Loucy (cell line): ENCODE data around the gene MCM5.

Experiments used
- H2AFZ ChIP-seq: fragments of 200-600 bp; sonication (generic); 2 replicates; pipeline ENCODE4 v1.6.0; 2016; ENCODE audit warnings: antibody characterized with exemption, mild to moderate bottlenecking, low read length, moderate library complexity
- H3F3A ChIP-seq: fragments of 200-600 bp; 2 replicates; pipeline ENCODE4 v1.6.0; 2016; ENCODE audit warnings: antibody characterized with exemption, low read depth, mild to moderate bottlenecking
- H3K27me3 ChIP-seq: fragments of 200-600 bp; sonication (generic); 2 replicates; pipeline ENCODE4 v1.6.1; 2014; ENCODE audit warnings: low read length, mild to moderate bottlenecking; ENCODE audit not compliant: insufficient read depth, poor library complexity, severe bottlenecking
- H3K36me3 ChIP-seq: fragments of 200-600 bp; sonication (generic); 2 replicates; pipeline ENCODE4 v1.6.1; 2016; ENCODE audit warnings: low read length; ENCODE audit not compliant: insufficient read depth
- H3K4me1 ChIP-seq: fragments of 200-600 bp; sonication (generic); 2 replicates; pipeline ENCODE4 v1.5.1; 2014; ENCODE audit warnings: low read length, mild to moderate bottlenecking; ENCODE audit not compliant: insufficient read depth, poor library complexity, severe bottlenecking
- H3K4me2 ChIP-seq: fragments of 200-600 bp; sonication (generic); 2 replicates; pipeline ENCODE4 v1.6.0; 2014; ENCODE audit warnings: antibody characterized with exemption, low read length, low read depth, mild to moderate bottlenecking; ENCODE audit not compliant: poor library complexity, severe bottlenecking
- H3K4me3 ChIP-seq: fragments of 200-600 bp; sonication (generic); 2 replicates; pipeline ENCODE4 v1.5.1; 2014; ENCODE audit warnings: low read length, mild to moderate bottlenecking, mixed read lengths; ENCODE audit not compliant: poor library complexity, severe bottlenecking
- H3K79me2 ChIP-seq: fragments of 200-600 bp; sonication (generic); 2 replicates; pipeline ENCODE4 v1.6.1; 2014; ENCODE audit warnings: low read length; ENCODE audit not compliant: insufficient read depth
- H3K9ac ChIP-seq: fragments of 200-600 bp; sonication (generic); 2 replicates; pipeline ENCODE4 v1.6.0; 2014; ENCODE audit warnings: mild to moderate bottlenecking, low read depth, low read length, moderate library complexity; ENCODE audit not compliant: poor library complexity, severe bottlenecking
- H3K9me2 ChIP-seq: fragments of 200-600 bp; sonication (generic); replicated peaks from 2 replicates; pipeline ENCODE4 v1.6.1; 2016; ENCODE audit warnings: low read depth, low read length, mixed read lengths
- H3K9me3 ChIP-seq: fragments of 200-600 bp; sonication (generic); 2 replicates; pipeline ENCODE4 v1.6.1; 2014; ENCODE audit warnings: mild to moderate bottlenecking, antibody characterized with exemption, low read length, low read depth; ENCODE audit not compliant: insufficient read depth
- H4K20me1 ChIP-seq: fragments of 200-600 bp; sonication (generic); 2 replicates; pipeline ENCODE4 v1.6.0; 2014; ENCODE audit warnings: antibody characterized with exemption, low read length, mild to moderate bottlenecking; ENCODE audit not compliant: insufficient read depth, poor library complexity, severe bottlenecking
- CTCF ChIP-seq: fragments of 200-600 bp; sonication (generic); conservative IDR thresholded peaks from 2 replicates; pipeline ENCODE4 v1.5.1; 2014; ENCODE audit warnings: mild to moderate bottlenecking, antibody characterized with exemption, low read length
- EZH2phosphoT487 ChIP-seq: fragments of 200-600 bp; IDR thresholded peaks from 2 replicates; pipeline ENCODE4 v1.6.1; 2018; ENCODE audit warnings: antibody characterized with exemption, mild to moderate bottlenecking, moderate library complexity, borderline replicate concordance

Gene MCM5

GRCh38 chr22:35425546-35425945 is 25.6 kb downstream of the MCM5 start:
- H3K4me2 ChIP-seq, result no peak overlapping the region
- H3K36me3 ChIP-seq, result peaks cover 66% of the 10 kb centered on the region; the same call in 1 of the 2 replicates
- H3F3A ChIP-seq, result no peaks in the 10 kb centered on the region

GRCh38 chr22:35425971-35426800 is 26.2 kb downstream of the MCM5 start:
- Histone ChIP-seq H3K36me3 (peaks cover 60% of the 10 kb centered on the region; the same call in 1 of the 2 replicates), H4K20me1 (peaks cover 3% of the 10 kb centered on the region), H3K4me3 (no peak overlapping the region), H3K9me2 (no peaks in the 10 kb centered on the region), H3K27me3 (no peaks in the 10 kb centered on the region), H3K4me1 (no peaks in the 10 kb centered on the region), H2AFZ (no peak overlapping the region), H3K4me2 (no peak overlapping the region), H3F3A (no peaks in the 10 kb centered on the region), H3K9me3 (no peaks in the 10 kb centered on the region), H3K9ac (no peak overlapping the region), H3K79me2 (no peaks in the 10 kb centered on the region)
- TF ChIP-seq CTCF (no peak), EZH2phosphoT487 (no peak)

More at GRCh38 chr22:35425546-35425945, 25.6 kb downstream of the MCM5 start:
- Histone ChIP-seq H3K9ac (no peak overlapping the region), H3K4me1 (no peaks in the 10 kb centered on the region), H3K4me3 (no peak overlapping the region), H3K9me3 (no peaks in the 10 kb centered on the region), H4K20me1 (no peaks in the 10 kb centered on the region), H3K9me2 (no peaks in the 10 kb centered on the region), H3K79me2 (no peaks in the 10 kb centered on the region), H3K27me3 (no peaks in the 10 kb centered on the region), H2AFZ (no peak overlapping the region)
- no peak for TF ChIP-seq EZH2phosphoT487
- no peak for TF ChIP-seq CTCF

GRCh38 chr22:35426801-35427140 is 26.8 kb downstream of the MCM5 start:
- Histone ChIP-seq H3K36me3 (peaks cover 60% of the 10 kb centered on the region; the same call in 1 of the 2 replicates), H3K4me2 (no peak overlapping the region), H3K9me3 (no peaks in the 10 kb centered on the region), H2AFZ (no peak overlapping the region), H3K9ac (no peak overlapping the region), H3K4me3 (no peak overlapping the region), H3K79me2 (no peaks in the 10 kb centered on the region), H3K27me3 (no peaks in the 10 kb centered on the region), H3K4me1 (no peaks in the 10 kb centered on the region), H4K20me1 (peaks cover 7% of the 10 kb centered on the region), H3K9me2 (no peaks in the 10 kb centered on the region), H3F3A (no peaks in the 10 kb centered on the region)
- TF ChIP-seq EZH2phosphoT487, result no peak
- no peak for TF ChIP-seq CTCF
